Left forelimb (tissue), 1 donor: ENCODE data around the gene MRPL10.
"Not testable (repeated sequence)": the region's sequence is repeated elsewhere in the genome, so short reads cannot be mapped to it uniquely, and the experiment has no call there.

Experiments used
- DNase-seq: peaks from one replicate; pipeline ENCODE4 v3.0.0-alpha.2; 2018; ENCODE audit warnings: low spot score

MRPL10 gene

GRCh38 chr17:47792457-47792856 is 38.9 kb downstream of the MRPL10 start:
- no peak for DNase-seq

GRCh38 chr17:47791025-47791424 is 40.3 kb downstream of the MRPL10 start:
- DNase-seq = no peak

- no peak for DNase-seq
Measured at GRCh38 chr17:47789611-47790561, 41.5 kb downstream of the MRPL10 start.

- no peak for DNase-seq
Measured at GRCh38 chr17:47785538-47786123, 45.7 kb downstream of the MRPL10 start.

GRCh38 chr17:47781397-47781796 is 49.9 kb downstream of the MRPL10 start:
- DNase-seq = no peak

GRCh38 chr17:47778184-47778635 is 53.1 kb downstream of the MRPL10 start:
- DNase-seq = no peak

- DNase-seq = no peak
Measured at GRCh38 chr17:47776330-47777197, 54.8 kb downstream of the MRPL10 start.

GRCh38 chr17:47774987-47775580 is 56.3 kb downstream of the MRPL10 start:
- DNase-seq = no peak

- DNase-seq = no peak
Measured at GRCh38 chr17:47774331-47774730, 57.0 kb downstream of the MRPL10 start.

GRCh38 chr17:47773649-47774048 is 57.7 kb downstream of the MRPL10 start:
- DNase-seq = not testable (repeated sequence)
